HS-27A (cell line): ENCODE data around the gene ADAM12.
"Not testable (repeated sequence)": the region's sequence is repeated elsewhere in the genome, so short reads cannot be mapped to it uniquely, and the experiment has no call there.

Source experiments
- DNase-seq: peaks from one replicate; pipeline ENCODE4 v3.0.0-alpha.2; 2012; ENCODE audit warnings: low read depth, missing footprints

The ADAM12 gene

GRCh38 chr10:126054191-126054590, 334.1 kb downstream of the ADAM12 start:
- no peak for DNase-seq

DNA sequence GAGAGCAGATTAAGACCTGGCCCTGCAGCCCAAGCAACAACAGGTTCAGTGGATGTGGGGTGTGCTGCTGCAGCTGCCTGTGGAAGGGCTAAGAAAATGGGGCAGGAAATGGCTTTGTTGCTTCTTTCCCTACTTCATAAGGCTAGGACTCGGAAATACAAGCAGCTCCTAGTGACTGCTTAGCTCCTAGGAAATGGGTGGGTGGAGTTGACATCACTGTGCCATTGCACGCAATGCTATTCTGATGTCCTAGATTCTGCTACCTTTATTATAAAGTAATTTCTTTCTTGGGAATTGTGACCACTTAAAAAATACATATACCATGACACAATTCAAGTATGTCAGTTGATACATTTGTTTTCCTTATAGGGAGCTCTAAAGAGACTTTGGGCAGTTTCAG, 336.1 kb downstream of the ADAM12 start:
- no peak for DNase-seq

- no peak for DNase-seq
These were observed 338.2 kb downstream of the ADAM12 start for GRCh38 chr10:126049759-126050700.

DNA sequence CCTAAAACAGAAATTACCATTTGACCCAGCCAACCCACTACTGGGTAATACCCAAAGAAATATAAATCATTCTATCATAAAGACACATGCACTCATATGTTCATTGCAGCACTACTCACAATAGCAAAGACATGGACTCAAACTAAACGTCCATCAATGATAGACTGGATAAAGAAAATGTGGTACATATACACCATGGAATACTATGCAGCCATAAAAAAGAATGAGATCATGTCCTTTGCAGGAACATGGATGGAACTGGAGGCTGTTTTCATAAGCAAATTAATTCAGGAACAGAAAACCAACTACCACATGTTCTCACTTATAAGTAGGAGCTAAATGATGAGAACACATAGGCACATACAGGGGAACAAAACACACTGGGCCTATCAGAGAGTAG, 340.5 kb downstream of the ADAM12 start:
- DNase-seq = not testable (repeated sequence)

DNA sequence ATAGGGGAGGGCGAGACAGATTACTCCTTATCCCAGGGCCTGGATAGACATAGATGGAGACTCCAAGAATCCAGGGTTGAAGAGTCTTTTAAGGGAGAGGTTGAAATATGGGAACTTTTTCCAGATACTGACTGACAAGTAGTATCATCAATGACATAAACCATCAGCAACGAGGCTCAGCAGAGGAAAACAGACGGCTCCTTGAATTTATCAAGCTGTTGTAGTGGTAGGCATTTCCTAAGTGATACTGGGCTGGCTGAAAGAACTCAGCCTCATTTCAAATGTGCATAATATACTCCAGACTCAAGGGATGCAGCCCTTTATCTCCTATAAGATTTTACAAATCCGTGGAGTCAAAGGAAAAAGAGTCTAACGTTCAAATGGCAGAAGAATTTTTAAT, 341.4 kb downstream of the ADAM12 start:
- no peak for DNase-seq

DNA sequence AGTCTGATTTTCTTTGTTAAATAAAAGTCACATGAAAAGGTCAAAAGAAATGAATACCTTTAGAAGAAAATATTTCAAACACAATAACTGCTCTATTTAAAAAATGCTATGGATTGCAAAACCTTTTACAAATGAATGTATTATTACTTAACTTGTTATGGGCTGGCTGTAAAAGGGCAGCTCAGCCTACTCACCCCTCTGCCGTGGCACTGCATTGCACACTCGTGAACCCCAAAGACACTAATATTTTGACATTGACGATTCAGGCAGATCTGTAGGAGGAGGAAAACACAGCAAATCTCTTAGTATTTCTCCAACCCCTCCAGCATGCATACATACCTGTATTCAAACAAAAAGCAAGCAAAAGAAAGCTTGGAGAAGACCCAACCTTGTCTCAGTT, 342.4 kb downstream of the ADAM12 start:
- DNase-seq = no peak

GRCh38 chr10:126043389-126043788, 344.9 kb downstream of the ADAM12 start:
- no peak for DNase-seq

- no peak for DNase-seq
These were observed 345.4 kb downstream of the ADAM12 start for GRCh38 chr10:126042906-126043305.

- DNase-seq = no peak
These were observed 345.9 kb downstream of the ADAM12 start for GRCh38 chr10:126042354-126042753.

GRCh38 chr10:126041804-126042231, 346.5 kb downstream of the ADAM12 start:
- DNase-seq = no peak

DNA sequence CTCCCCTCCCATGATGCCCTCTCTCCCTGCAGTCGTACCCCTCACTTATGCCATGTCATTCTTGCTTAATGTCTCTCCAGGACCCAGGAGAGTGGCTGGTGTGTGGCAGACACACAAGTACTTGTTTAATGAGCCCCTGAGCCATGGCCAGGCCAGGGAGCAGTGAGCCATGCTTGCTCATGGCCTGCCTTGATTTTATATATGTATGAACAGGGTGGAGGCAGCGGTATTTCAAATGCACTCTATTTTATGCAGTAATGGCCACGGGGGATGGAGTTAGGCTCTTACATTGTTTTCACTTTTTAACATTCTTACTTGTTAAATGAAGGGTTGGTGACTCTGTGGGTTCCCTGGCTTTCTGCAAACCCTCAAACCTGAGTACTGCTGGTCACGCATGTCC, 347.2 kb downstream of the ADAM12 start:
- no peak for DNase-seq

DNA sequence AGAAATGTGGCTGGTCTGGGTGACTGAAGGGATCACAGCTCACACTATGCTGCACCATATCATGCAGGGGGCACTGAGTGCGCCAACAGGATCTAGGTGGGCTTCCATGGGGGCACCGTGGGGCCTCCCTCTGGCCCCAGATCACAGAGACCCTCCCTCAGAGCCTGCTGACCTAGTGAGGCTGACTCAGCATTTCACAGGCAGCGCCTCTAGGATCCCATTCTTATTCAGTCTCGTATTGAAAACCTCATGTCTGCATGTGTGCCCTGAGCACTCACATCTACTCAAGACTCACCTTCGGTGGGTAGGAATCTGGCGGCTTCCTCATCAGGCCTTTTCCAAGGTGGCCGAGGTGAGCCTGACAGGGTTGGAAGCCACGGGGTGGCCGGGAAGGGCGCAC, 350.3 kb downstream of the ADAM12 start:
- DNase-seq = no peak

DNA sequence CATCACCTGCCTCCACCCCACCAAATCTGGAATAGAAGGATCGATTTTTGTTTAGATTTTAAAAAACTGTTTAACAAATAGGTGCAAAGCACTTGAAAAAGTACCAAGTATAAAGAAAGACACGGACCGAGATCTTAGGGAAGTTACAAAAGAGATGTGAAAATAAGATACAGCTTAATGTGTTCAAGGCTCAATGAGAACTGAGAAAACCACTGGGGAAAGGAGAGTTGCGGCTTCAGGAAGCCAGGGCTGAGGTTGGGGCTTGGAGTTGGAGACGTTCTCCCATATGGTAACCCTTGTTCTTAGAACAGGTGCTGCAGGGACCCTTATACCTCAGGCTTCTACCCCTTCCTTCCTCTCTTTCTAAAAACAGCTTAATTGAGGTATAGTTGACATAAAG, 351.8 kb downstream of the ADAM12 start:
- DNase-seq = no peak

- DNase-seq = no peak
These were observed 353.7 kb downstream of the ADAM12 start for GRCh38 chr10:126034586-126034985.

DNA sequence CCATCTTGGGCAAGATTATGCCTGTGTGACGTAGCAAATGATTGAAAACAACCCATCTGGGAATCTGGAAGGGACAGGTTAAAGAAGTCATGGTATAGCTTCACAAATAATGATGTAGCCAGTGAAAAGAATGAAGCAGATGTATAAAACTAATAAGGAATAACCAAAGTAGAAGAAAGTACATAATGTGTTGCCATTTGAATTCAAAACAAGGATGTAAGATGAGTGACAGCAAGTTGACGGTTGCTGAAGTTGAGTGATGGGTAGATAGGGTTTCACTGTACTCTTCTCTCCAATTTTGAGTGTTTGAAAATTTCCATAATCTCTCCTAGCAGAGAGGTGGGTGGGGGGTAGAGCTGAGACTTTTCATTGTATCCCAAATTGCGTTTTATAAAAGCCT, 358.3 kb downstream of the ADAM12 start:
- DNase-seq = no peak

DNA sequence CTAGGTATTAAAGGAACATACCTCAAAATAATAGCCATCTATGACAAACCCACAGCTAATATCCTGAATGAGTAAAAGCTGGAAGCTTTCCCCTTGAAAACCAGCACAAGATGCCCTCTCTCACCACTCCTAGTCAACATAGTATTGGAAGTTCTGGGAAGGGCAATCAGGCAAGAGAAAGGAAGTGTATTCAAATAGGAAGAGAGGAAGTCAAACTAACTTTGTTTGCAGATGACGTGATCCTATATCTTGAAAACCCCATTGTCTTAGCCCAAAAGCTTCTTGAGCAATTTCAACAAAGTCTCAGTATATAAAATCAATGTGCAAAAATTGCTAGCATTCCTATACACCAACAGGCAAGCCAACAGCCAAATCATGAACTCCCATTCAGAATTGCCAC, 360.6 kb downstream of the ADAM12 start:
- DNase-seq = no peak

GRCh38 chr10:126022841-126023240, 365.4 kb downstream of the ADAM12 start:
- DNase-seq = no peak

GRCh38 chr10:126021833-126022500, 366.3 kb downstream of the ADAM12 start:
- DNase-seq = no peak

GRCh38 chr10:126017961-126018560, 370.2 kb downstream of the ADAM12 start:
- DNase-seq = no peak

DNA sequence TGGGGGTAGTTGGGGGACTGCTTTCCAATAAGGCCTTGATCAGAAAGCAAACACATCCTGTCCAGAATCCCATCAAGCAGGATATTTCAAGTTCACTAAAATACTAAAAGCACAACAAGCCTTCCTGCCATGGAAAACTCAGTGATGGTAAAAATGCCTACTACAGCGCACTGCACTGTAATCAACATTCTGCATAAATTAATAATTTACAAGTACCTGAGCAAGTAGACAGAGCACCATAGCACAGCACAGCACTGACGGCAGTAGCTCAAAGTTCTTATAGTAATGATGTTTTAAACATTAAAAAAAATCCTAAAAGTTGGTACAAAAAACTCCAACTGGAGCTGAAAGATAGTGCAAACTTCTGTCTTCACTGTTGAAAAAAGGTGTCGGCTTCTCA, 371.4 kb downstream of the ADAM12 start:
- DNase-seq = no peak

- DNase-seq = no peak
These were observed 372.0 kb downstream of the ADAM12 start for GRCh38 chr10:126016156-126016805.

DNA sequence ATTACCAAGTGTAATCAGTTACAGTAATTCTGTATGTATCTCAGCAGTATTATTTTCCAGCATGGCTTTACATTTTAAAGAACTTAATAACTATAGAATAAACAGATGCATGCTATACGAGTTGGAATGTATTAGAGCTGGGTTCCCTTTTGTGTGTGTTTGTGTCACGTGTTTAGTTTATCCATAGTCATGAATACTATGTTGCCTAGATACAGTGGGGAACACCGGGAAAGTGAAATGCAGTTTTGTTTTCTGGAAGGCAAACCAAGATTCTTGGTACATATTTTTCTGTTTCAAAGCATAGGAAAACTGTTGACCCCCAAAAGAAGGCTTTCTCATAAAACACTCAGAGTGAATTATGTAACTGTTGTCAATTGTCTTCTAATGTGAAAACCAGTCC, 372.9 kb downstream of the ADAM12 start:
- DNase-seq = no peak
